B cell (primary cell): ENCODE results near the gene EPM2AIP1. TPM values are rescaled to one million over a fixed set of nuclear protein-coding genes. Genes with fewer than 3 reads are reported as not detected.

Experiments
- ATAC-seq: fragments of 200-7000 bp; cut with Tn5 transposase; one replicate; pipeline ENCODE4 v1.10.0; 2021; ENCODE audit warnings: low read depth, mild to moderate bottlenecking, moderate number of reproducible peaks, moderate library complexity
- CTCF ChIA-PET: fragments of 350-600 bp; sonication (Branson Sonifier 250); formaldehyde crosslinking; loops from one replicate; lab custom pipeline; 2021; ENCODE audit warnings: antibody characterized with exemption, inconsistent platforms; lab: Charles Lee
- POLR2A ChIA-PET: fragments of 350-600 bp; sonication (Branson Sonifier 250); formaldehyde crosslinking; loops from one replicate; lab custom pipeline; 2021; ENCODE audit warnings: antibody characterized with exemption; lab: Charles Lee
- DNase-seq: peaks from one replicate; pipeline ENCODE4 v3.0.0; 2013
- H2AFZ ChIP-seq: 2 replicates; pipeline ENCODE4 v1.6.1; 2012; ENCODE audit warnings: mild to moderate bottlenecking, low read depth, low read length; ENCODE audit not compliant: insufficient read depth, poor library complexity, severe bottlenecking
- H3K27ac ChIP-seq, 2 donors: 1 replicate in 1 of 2; 2 replicates in 1 of 2; pipeline ENCODE4 v1.5.1; 2012 to 2013; ENCODE audit warnings: low read length in 2 of 2, mild to moderate bottlenecking in 2 of 2, moderate library complexity in 1 of 2
- H3K27me3 ChIP-seq, 4 experiments: fragments of 200-600 bp in 1 of 4; sonication (generic) in 1 of 4; replicated peaks in 1 of 4; 1 replicate in 2 of 4; 2 replicates in 2 of 4; pipeline versions ENCODE4 v1.6.1 to v1.7.0; 2013 to 2016; ENCODE audit warnings: low read length in 3 of 4, mild to moderate bottlenecking in 2 of 4, mixed read lengths in 1 of 4, moderate library complexity in 1 of 4; ENCODE audit not compliant: insufficient read depth in 4 of 4, control insufficient read depth in 3 of 4; ENCODE audit errors: control extremely low read depth in 1 of 4
- H3K36me3 ChIP-seq, 2 experiments: replicated peaks in 1 of 2; 1 replicate in 1 of 2; 2 replicates in 1 of 2; pipeline versions ENCODE4 v1.6.1 to v1.7.1; 2013; ENCODE audit warnings: low read length in 1 of 2; ENCODE audit not compliant: insufficient read depth in 2 of 2, control insufficient read depth in 1 of 2; ENCODE audit errors: control extremely low read depth in 1 of 2, extremely low read depth in 1 of 2
- H3K4me1 ChIP-seq, 2 donors: fragments of 200-600 bp in 1 of 2; sonication (generic) in 1 of 2; 1 replicate in 1 of 2; 2 replicates in 1 of 2; pipeline versions ENCODE4 v1.5.1 to v1.6.1; 2013 to 2017; ENCODE audit warnings: low read length in 2 of 2; ENCODE audit not compliant: control insufficient read depth in 2 of 2, insufficient read depth in 2 of 2
- H3K4me2 ChIP-seq: replicated peaks from 2 replicates; pipeline ENCODE3; 2012; ENCODE audit warnings: mild to moderate bottlenecking, low read depth, low read length; ENCODE audit not compliant: poor library complexity, severe bottlenecking
- H3K4me3 ChIP-seq, 5 experiments: fragments of 200-600 bp in 1 of 5; sonication (generic) in 1 of 5; 1 replicate in 3 of 5; 2 replicates in 2 of 5; pipeline versions ENCODE4 v1.5.1 to v1.7.0; 2011 to 2016; ENCODE audit warnings: low read length in 4 of 5, mild to moderate bottlenecking in 4 of 5, low read depth in 2 of 5, control low read depth in 1 of 5, moderate library complexity in 1 of 5; ENCODE audit not compliant: insufficient read depth in 1 of 5; ENCODE audit errors: control extremely low read depth in 1 of 5, extremely low read depth in 1 of 5
- H3K79me2 ChIP-seq: fragments of 200-600 bp; sonication (generic); one replicate; pipeline ENCODE4 v1.6.0; 2016; ENCODE audit warnings: low read length; ENCODE audit not compliant: control insufficient read depth, insufficient read depth
- H3K9ac ChIP-seq: fragments of 200-600 bp; sonication (generic); 2 replicates; pipeline ENCODE4 v1.6.1; 2017; ENCODE audit warnings: mild to moderate bottlenecking, low read length, moderate library complexity
- H3K9me3 ChIP-seq, 3 donors: one replicate each; pipeline versions ENCODE4 v1.6.1 to v1.7.1; 2013; ENCODE audit warnings: low read length in 2 of 3; ENCODE audit not compliant: control insufficient read depth in 2 of 3, insufficient read depth in 1 of 3; ENCODE audit errors: control extremely low read depth in 1 of 3
- H4K20me1 ChIP-seq: 2 replicates; pipeline ENCODE4 v1.6.0; 2012; ENCODE audit warnings: mild to moderate bottlenecking, low read length; ENCODE audit not compliant: insufficient read depth, control insufficient read depth, poor library complexity, severe bottlenecking
- H3K27ac Mint-ChIP-seq: one replicate; pipeline ENCODE4 v1.8.0; 2021; ENCODE audit warnings: mixed read lengths
- H3K27me3 Mint-ChIP-seq: one replicate; pipeline ENCODE4 v1.8.0; 2021; ENCODE audit warnings: mixed read lengths
- H3K4me1 Mint-ChIP-seq: one replicate; pipeline ENCODE4 v1.8.0; 2021; ENCODE audit warnings: mixed read lengths
- H3K4me3 Mint-ChIP-seq: one replicate; pipeline ENCODE4 v1.8.0; 2021; ENCODE audit warnings: mixed read lengths
- H3K9me3 Mint-ChIP-seq: one replicate; pipeline ENCODE4 v1.8.0; 2022; ENCODE audit warnings: mixed read lengths; ENCODE audit not compliant: insufficient read depth
- EZH2 ChIP-seq: IDR thresholded peaks from 2 replicates; pipeline ENCODE4 v1.6.1; 2012; ENCODE audit warnings: borderline replicate concordance, low read depth, mild to moderate bottlenecking, moderate library complexity, low read length; ENCODE audit not compliant: insufficient read depth, poor library complexity, severe bottlenecking
- WGBS: methylation state at CpG from one replicate; pipeline ENCODE4 v1.1.5; 2013; ENCODE audit warnings: missing lambda C conversion rate; ENCODE audit not compliant: insufficient coverage; 5-methylcytosine and 5-hydroxymethylcytosine counted together
- intact Hi-C: fragments of 100-400 bp; cut with micrococcal nuclease; formaldehyde crosslinking; loops from one replicate; pipeline ENCODE4 v1.10.0; 2022
- polyA plus RNA-seq: library from polyadenylated mRNA; depleted of rRNA; stranded (reverse); fragments of >200 nt; gene quantifications from 2 replicates; pipeline ENCODE4 v1.2.3, GENCODE V29; 2012
- total RNA-seq, 2 donors: library from RNA; stranded (reverse); fragments of 120-200 nt in 1 of 2; gene quantifications; 1 replicate in 1 of 2; 2 replicates in 1 of 2; pipeline versions ENCODE4 v1.2.3 to v1.2.4, GENCODE V29; 2013 to 2022
- TF ChIP-seq, protein P1 (sequence below): fragments of 200-600 bp; IDR thresholded peaks from one replicate; pipeline ENCODE4 v1.8.0; 2022; ENCODE audit warnings: antibody characterized with exemption, mild to moderate bottlenecking

Gene EPM2AIP1
- total and polyA plus RNA-seq, 2 donors (not counting 1 experiment from before 2014, with no cell fraction given): 13.5 to 42.4 TPM

DNA sequence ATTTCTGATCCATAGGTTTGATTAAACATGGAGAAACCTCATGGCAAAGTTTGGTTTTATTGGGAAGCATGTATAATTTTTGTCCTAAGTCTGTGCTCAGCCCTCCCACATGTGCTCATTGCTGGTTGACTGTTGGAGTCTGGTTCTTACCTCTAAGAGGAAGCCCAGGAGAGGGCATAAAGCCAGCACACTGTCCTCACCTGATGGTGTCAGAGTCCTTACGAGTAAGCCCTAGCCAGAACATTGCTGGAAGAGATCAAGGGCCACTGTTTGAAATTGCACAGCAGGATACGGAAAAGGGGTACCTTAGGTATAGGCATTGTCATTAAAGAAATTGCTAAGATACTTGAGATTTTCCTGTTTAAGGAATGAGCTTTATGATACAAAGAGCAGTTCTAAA, 21.7 kb upstream of the EPM2AIP1 start:
- Mint-ChIP-seq H3K4me1 (no peaks in the 10 kb centered on the region), H3K27ac (no peak overlapping the region), H3K27me3 (no peaks in the 10 kb centered on the region), H3K4me3 (no peak overlapping the region), H3K9me3 (no peaks in the 10 kb centered on the region)
- H3K36me3 ChIP-seq: peaks cover 21 to 69% of the 10 kb centered on the region in 2 experiments
- no peak overlapping the region for H3K27ac ChIP-seq
- no peaks in the 10 kb centered on the region for H3K9me3 ChIP-seq
- no peak for DNase-seq
- H2AFZ ChIP-seq: no peak overlapping the region
- no peaks in the 10 kb centered on the region for H4K20me1 ChIP-seq
- H3K79me2 ChIP-seq: no peaks in the 10 kb centered on the region
- CTCF ChIA-PET: no interaction called here
- H3K9ac ChIP-seq: no peak overlapping the region
- POLR2A ChIA-PET: no interaction called here
- intact Hi-C loops: no loop called here
- no peak overlapping the region for H3K4me3 ChIP-seq
- no peak for TF ChIP-seq EZH2
- TF ChIP-seq, protein P1, sequence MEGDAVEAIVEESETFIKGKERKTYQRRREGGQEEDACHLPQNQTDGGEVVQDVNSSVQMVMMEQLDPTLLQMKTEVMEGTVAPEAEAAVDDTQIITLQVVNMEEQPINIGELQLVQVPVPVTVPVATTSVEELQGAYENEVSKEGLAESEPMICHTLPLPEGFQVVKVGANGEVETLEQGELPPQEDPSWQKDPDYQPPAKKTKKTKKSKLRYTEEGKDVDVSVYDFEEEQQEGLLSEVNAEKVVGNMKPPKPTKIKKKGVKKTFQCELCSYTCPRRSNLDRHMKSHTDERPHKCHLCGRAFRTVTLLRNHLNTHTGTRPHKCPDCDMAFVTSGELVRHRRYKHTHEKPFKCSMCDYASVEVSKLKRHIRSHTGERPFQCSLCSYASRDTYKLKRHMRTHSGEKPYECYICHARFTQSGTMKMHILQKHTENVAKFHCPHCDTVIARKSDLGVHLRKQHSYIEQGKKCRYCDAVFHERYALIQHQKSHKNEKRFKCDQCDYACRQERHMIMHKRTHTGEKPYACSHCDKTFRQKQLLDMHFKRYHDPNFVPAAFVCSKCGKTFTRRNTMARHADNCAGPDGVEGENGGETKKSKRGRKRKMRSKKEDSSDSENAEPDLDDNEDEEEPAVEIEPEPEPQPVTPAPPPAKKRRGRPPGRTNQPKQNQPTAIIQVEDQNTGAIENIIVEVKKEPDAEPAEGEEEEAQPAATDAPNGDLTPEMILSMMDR: no peak
- H3K4me1 ChIP-seq: no peaks in the 10 kb centered on the region
- no peak for ATAC-seq
- 100% methylated on average over 2 of the region's 2 CpGs for WGBS
- H3K4me2 ChIP-seq: no peak overlapping the region
- no peaks in the 10 kb centered on the region for H3K27me3 ChIP-seq
